DMS114 treated with DMSO at 0.1 percent for 48 hours (cell line): ENCODE results near the gene CLEC18C.
"Not testable (repeated sequence)": the region's sequence is repeated elsewhere in the genome, so short reads cannot be mapped to it uniquely, and the experiment has no call there.

Source experiments
- DNase-seq: peaks from one replicate; lab custom pipeline; 2025; ENCODE audit not compliant: unreplicated experiment; lab: John Stamatoyannopoulos, UW

Gene CLEC18C

GRCh38 chr16:70173212-70173837, at the start of gene CLEC18C:
Gene CLEC18C (plus strand): TSS chr16:70173787. CDS start chr16:70174279, 492 bp downstream.
- not testable (repeated sequence) for DNase-seq

DNA sequence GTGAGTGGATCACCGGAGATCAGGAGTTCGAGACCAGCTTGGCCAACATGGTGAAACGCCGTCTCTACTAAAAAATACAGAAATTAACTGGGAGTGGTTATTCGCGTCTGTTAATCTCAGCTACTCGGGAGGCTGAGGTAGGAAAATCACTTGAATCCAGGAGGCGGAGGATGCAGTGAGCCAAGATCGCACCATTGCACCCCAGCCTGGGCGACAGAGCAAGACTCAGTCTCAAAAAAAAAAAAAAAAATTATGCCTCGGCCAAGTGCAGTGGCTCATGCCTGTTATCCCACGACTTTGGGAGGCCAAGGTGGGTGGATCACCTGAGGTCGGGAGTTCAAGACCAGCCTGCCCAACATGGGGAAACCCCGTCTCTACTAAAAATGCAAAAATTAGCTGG, 49.8 kb upstream of the CLEC18C start:
- not testable (repeated sequence) for DNase-seq

- DNase-seq: not testable (repeated sequence)
Measured at GRCh38 chr16:70126226-70126625, 47.4 kb upstream of the CLEC18C start.

DNA sequence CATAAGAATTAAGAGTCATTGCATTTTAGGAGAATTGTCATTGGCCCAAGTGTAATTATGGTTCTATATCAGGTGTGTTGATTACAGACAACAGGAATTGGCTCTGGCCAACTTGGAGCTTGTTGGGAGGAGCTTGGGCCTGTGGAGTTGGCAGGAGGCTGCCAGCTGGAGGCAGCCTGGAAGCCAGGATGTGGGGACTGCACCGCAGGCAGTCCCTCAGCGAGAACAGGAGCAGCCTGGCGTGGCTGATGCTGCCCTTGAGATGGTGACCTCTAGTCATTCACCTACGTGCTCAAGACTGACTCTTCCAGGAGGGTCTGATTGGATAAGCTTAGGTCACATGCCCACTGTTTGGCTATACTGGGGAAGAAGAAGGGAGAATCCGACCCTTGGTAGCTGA, 45.9 kb upstream of the CLEC18C start:
- not testable (repeated sequence) for DNase-seq

GRCh38 chr16:70128844-70129243, 44.7 kb upstream of the CLEC18C start:
- not testable (repeated sequence) for DNase-seq

GRCh38 chr16:70135796-70136195, 37.8 kb upstream of the CLEC18C start:
- not testable (repeated sequence) for DNase-seq

GRCh38 chr16:70136595-70136994, 37.0 kb upstream of the CLEC18C start:
- not testable (repeated sequence) for DNase-seq

- DNase-seq: not testable (repeated sequence)
Measured at GRCh38 chr16:70142739-70143138, 30.8 kb upstream of the CLEC18C start.

DNA sequence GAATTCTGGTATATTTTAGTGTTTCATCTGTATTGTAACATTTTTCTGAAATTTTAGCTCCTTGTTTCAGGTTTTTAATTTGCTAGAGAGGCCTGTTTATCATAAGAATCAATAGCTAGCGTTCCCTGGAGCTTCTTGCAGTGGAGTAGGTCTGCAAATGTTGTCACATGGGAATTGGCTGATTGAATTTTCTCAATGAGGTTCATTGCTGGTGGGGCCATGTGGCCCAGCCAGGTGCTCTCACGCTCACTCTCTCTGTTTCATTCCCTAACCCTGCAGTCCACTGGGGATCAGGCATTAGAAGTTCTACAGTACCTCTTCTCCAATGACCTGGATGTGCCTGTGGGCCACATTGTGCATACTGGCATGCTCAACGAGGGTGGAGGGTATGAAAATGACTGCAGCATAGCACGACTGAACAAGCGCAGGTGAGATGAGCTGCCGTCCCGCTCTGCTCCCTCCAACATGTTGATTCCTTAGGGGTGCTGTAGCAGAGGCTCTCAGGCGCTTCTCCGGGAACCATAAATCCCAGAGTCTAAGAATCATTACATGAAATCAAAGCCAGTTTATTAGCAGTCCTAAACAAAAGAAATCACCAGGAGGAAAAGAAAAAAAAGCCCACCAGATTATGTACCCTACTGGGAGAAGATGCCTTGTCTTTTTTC, 30.2 kb upstream of the CLEC18C start:
- not testable (repeated sequence) for DNase-seq

DNA sequence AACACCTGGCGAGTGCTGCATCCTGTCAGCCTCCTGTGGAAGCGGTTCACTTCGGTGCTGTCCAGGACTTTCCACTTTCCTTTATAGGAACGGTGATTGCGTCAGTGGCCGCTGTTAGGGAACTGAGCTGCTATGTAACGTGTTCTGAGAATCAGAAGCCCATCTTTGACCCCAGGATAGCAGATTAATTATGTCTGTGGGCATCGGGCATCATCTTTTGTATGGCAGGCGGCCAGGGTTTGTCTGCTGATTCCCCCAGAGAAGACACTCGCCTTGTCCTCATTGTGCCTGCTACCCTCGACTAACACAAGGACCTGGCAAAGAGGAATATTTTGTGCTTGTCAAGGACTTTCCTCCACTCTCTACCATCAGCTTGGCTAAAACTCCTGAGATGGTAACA, 25.7 kb upstream of the CLEC18C start:
- not testable (repeated sequence) for DNase-seq

- not testable (repeated sequence) for DNase-seq
Measured at GRCh38 chr16:70148453-70148852, 25.1 kb upstream of the CLEC18C start.

DNA sequence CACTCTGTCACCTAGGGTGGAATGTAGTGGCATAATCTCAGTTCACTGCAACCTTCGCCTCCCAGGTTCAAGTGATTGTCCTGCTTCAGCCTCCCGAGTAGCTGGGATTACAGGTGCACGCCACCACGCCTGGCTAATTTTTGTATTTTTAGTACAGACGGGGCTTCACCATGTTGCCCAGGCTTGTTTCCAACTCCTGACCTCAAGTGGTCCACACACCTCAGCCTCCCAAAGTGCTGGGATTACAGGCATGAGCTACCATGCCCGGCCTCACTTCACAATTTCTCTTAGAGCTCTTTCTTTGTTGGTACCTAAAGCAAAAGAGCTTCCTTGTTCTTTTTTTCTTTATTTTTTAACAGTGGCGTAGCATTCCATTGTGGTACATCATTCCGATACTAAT, 24.3 kb upstream of the CLEC18C start:
- DNase-seq: not testable (repeated sequence)

- no peak for DNase-seq
Measured at GRCh38 chr16:70151391-70151790, 22.2 kb upstream of the CLEC18C start.

- no peak for DNase-seq
Measured at GRCh38 chr16:70151941-70152509, 21.6 kb upstream of the CLEC18C start.

DNA sequence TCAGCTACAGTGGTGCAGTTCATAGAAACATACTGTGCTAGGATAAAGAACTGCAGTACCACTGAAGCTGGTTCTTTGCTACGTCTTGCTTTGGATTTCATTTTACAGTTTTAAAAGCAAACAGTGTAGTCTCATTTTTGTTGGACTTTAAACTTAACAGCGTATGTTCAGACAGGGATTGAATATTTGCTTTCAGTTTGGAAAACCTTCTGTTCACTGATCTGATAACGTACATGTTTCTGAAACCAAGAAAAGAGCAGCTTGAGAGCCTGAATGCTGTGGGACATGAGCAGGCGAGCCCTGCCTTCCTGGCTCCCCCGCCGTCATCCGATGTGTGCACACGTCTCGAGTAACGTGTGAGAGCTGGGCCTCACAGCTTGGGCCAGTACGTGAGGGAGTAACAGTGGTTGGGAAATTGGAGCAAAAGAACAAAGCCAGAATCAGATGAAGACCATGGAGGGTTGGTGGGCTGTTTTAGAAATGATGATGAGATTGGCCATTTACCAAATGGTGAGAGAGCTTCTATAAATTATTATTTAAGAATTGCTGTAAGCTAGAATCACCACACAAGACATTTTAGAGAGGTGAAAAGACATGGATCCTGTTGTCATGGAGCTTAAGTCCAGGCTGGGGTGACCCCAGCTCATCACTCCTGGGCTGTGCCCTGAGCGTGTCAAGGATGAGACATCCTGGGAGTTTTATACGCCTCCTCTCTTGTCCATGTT, 20.8 kb upstream of the CLEC18C start:
- DNase-seq: no peak

GRCh38 chr16:70154736-70155135, 18.9 kb upstream of the CLEC18C start:
- not testable (repeated sequence) for DNase-seq

- DNase-seq: no peak
Measured at GRCh38 chr16:70156207-70156978, 17.2 kb upstream of the CLEC18C start.

DNA sequence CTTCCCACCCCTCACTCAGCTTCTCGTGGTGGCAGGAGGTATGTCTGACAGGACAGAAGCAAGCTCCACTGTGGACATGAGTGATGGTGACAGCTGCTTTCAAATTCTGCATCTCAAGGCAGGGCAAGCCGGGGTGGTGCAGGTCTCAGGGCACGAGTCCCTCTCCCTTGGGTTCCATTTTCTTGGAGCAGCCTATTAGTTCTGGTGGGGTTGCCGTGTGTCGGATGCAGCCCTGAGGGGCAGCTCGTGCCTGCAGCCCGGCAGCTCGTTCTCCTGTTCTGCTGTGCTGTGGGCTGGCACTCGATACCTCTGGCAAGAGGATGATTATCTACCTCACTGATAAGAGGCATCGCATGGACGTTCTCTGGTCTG, 16.5 kb upstream of the CLEC18C start:
- no peak for DNase-seq

DNA sequence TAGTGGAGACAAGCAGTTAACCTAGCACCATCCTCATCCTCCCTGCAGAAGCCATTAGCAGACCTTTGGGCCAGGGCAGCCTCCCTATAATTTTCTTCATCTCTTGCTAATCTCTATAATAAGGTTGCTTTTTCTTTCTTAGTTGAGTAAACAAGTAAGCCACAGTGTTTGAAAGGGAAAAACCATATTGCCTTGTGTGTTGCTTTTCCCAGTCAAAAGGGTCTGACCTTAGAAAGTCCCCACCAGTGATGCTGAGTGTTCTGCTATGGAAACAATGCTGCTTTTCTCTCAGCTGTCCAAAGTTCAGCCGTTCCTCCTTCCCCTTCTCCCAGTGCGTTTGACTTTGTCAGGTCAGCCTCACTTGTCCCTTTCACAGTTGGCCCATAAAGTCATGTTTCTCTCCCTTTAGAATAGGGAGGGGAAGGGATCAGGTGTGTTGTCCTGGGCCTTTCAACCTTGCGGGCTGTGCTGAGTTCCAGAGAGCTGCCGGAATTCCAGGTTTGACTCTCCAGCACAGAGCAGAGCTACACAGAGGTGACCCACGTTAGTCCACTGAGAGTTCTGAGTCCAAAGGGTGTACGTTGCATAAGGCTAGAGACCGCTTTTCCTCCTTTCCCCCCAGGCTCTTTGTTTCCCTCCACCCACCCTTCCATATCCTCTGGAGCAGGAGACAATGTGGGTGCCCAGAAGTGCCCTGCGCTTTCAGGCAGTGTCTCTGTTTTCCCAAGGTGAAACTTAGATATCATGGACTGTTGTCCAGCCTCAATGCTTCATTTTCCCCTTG, 15.9 kb upstream of the CLEC18C start:
- DNase-seq: no peak

DNA sequence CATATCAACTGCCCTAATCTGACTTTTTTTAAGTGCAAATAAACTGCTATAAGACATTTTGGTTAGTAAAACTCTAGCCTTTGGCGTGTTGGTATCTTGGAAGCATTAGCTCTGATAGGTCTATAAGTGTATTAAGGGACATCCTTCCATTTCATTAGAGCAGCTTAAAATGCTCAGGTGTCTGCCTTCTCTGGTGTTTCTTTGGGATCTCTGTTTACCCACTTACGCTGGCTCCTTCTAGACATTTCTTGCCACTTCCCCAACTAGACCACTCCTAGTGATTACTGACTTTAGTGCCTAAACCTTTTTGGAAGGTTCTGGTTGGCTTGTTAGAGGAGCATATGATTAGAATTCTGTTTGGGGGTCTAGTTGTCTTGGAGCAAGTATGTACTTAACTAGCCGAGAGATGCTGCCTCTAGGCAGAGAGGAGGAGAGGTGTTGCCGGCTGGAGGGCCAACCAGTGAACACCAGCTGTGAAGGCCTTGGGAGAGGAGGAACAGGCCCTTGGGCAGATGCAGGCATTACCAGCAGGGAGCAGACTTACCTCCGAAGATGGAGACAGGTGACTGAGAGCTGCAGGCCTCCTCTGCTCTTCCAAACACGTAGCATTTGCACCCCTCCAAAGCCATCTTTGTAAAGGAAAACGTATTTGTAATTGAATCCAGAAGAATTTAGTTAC, 15.2 kb upstream of the CLEC18C start:
- DNase-seq: no peak
